SU-DHL-6 (cell line): ENCODE results near the gene RMND5B.
"Not testable (repeated sequence)": the region's sequence is repeated elsewhere in the genome, so short reads cannot be mapped to it uniquely, and the experiment has no call there.

ENCODE experiments used
- H2AFZ ChIP-seq: fragments of 200-600 bp; sonication (generic); 2 replicates; pipeline ENCODE4 v1.6.1; 2014; ENCODE audit warnings: low read depth, mild to moderate bottlenecking, moderate library complexity, mixed read lengths, antibody characterized with exemption, low read length; ENCODE audit not compliant: severe bottlenecking
- H3F3A ChIP-seq: fragments of 200-600 bp; shearing (Covaris generic); 2 replicates; pipeline ENCODE4 v1.6.0; 2016; ENCODE audit warnings: antibody characterized with exemption, mild to moderate bottlenecking; ENCODE audit not compliant: insufficient read depth
- H3K27ac ChIP-seq: fragments of 200-600 bp; sonication (generic); 2 replicates; pipeline ENCODE4 v1.5.1; 2016; ENCODE audit warnings: low read depth, mild to moderate bottlenecking, low read length, moderate library complexity, mixed read lengths
- H3K27me3 ChIP-seq: fragments of 200-600 bp; sonication (generic), shearing (Covaris generic); 2 replicates; pipeline ENCODE4 v1.6.0; 2014; ENCODE audit warnings: mild to moderate bottlenecking, low read length
- H3K36me3 ChIP-seq: fragments of 200-600 bp; sonication (generic); 2 replicates; pipeline ENCODE4 v1.6.1; 2014; ENCODE audit warnings: mild to moderate bottlenecking, low read length, mixed read lengths
- H3K4me2 ChIP-seq: fragments of 300-600, 200-600 bp; shearing (Covaris generic), sonication (generic); 2 replicates; pipeline ENCODE4 v1.6.0; 2014; ENCODE audit warnings: low read length, low read depth, mild to moderate bottlenecking; ENCODE audit not compliant: poor library complexity, severe bottlenecking
- H3K4me3 ChIP-seq: fragments of 200-600 bp; sonication (generic); 2 replicates; pipeline ENCODE4 v1.5.1; 2014; ENCODE audit warnings: antibody characterized with exemption, low read length, mild to moderate bottlenecking, mixed read lengths; ENCODE audit not compliant: insufficient read depth, poor library complexity, severe bottlenecking
- H3K79me2 ChIP-seq: fragments of 200-600 bp; sonication (generic); 2 replicates; pipeline ENCODE4 v1.6.1; 2014; ENCODE audit warnings: mild to moderate bottlenecking, low read length, moderate library complexity; ENCODE audit not compliant: insufficient read depth
- H3K9ac ChIP-seq: fragments of 200-600 bp; sonication (generic); 2 replicates; pipeline ENCODE4 v1.7.0; 2014; ENCODE audit warnings: mild to moderate bottlenecking, low read length
- H3K9me2 ChIP-seq: fragments of 200-600 bp; sonication (generic); replicated peaks from 2 replicates; pipeline ENCODE4 v1.6.1; 2014; ENCODE audit warnings: low read length; ENCODE audit not compliant: insufficient read depth
- H3K9me3 ChIP-seq: fragments of 200-600 bp; sonication (generic); 2 replicates; pipeline ENCODE4 v1.6.1; 2014; ENCODE audit warnings: low read length, mixed read lengths; ENCODE audit not compliant: insufficient read depth
- H4K20me1 ChIP-seq: fragments of 200-600 bp; sonication (generic); 2 replicates; pipeline ENCODE4 v1.6.1; 2014; ENCODE audit warnings: low read depth, mild to moderate bottlenecking, antibody characterized with exemption, low read length, moderate library complexity, mixed read lengths
- CTCF ChIP-seq: fragments of 200-600 bp; sonication (generic); IDR thresholded peaks from one replicate; pipeline ENCODE4 v1.5.1; 2017; ENCODE audit warnings: antibody characterized with exemption, mild to moderate bottlenecking, low read length, moderate library complexity; ENCODE audit not compliant: insufficient read depth, poor library complexity, severe bottlenecking
- EZH2phosphoT487 ChIP-seq: fragments of 200-600 bp; sonication (generic), shearing (Covaris generic); conservative IDR thresholded peaks from 2 replicates; pipeline ENCODE4 v1.6.1; 2018; ENCODE audit warnings: mild to moderate bottlenecking, antibody characterized with exemption, low read length, moderate library complexity, mixed read lengths

RMND5B gene

GRCh38 chr5:178129296-178129695, 1.5 kb upstream of the RMND5B start:
- no peaks in the 10 kb centered on the region for H3K27me3 ChIP-seq
- no peak overlapping the region for H3K4me2 ChIP-seq
- peaks cover 31% of the 10 kb centered on the region for H3K79me2 ChIP-seq
- TF ChIP-seq CTCF = no peak
- TF ChIP-seq EZH2phosphoT487 = no peak
- no peaks in the 10 kb centered on the region for H3K9me3 ChIP-seq
- H4K20me1 ChIP-seq = no peaks in the 10 kb centered on the region
- H3F3A ChIP-seq = peaks cover 16% of the 10 kb centered on the region
- no peak overlapping the region for H3K4me3 ChIP-seq
- H3K27ac ChIP-seq = no peak overlapping the region
- H2AFZ ChIP-seq = no peak overlapping the region
- no peak overlapping the region for H3K9ac ChIP-seq
- no peaks in the 10 kb centered on the region for H3K9me2 ChIP-seq
- no peaks in the 10 kb centered on the region for H3K36me3 ChIP-seq

- H3K36me3 ChIP-seq, H3K9me2 ChIP-seq, H3K27me3 ChIP-seq, H3K9me3 ChIP-seq, H4K20me1 ChIP-seq: not testable (repeated sequence)
- peak overlapping the region; percentile 77 for H3K27ac ChIP-seq
- peak overlapping the region; percentile 93 for H3K4me2 ChIP-seq
- peak overlapping the region; percentile 15 for H2AFZ ChIP-seq
- peak overlapping the region; percentile 97 for H3K9ac ChIP-seq
- H3K4me3 ChIP-seq = peak overlapping the region; percentile 90
- peaks cover 16% of the 10 kb centered on the region for H3F3A ChIP-seq
- H3K79me2 ChIP-seq = peaks cover 40% of the 10 kb centered on the region
Observed at GRCh38 chr5:178130234-178130575, 609 bp upstream of the RMND5B start.

DNA sequence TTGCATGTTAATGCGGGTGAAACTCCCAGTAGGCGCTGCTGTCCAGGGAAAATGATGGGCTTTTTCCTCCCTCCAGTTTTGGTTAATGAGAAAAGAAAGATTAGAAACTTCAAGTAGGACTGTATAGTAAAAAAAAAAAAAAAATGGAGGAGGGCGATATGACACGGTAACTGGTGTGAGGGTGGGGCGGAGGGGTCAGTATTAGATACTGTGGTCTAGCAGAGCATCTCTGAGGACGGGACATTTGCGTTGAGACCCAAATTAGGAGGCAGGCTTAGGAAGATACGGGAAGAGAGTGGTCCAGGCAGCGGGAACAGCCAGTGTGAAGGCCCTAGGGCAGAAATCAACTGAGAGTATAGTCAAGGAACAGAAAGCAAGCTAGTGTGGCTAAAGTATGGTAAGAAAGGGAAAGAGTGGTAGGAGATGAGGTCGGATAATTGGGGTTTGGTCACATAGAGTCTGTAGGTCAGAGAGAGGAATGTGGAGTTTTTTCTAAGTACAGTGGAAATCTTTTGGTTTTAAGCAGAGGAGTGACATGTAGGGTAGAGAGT, 707 bp downstream of the RMND5B start:
- Histone ChIP-seq H3K4me2 (peak overlapping the region; percentile 93), H3K9me3 (no peaks in the 10 kb centered on the region), H3F3A (peaks cover 7% of the 10 kb centered on the region), H2AFZ (peak overlapping the region; percentile 10), H3K9me2 (no peaks in the 10 kb centered on the region), H4K20me1 (no peaks in the 10 kb centered on the region), H3K79me2 (peaks cover 53% of the 10 kb centered on the region), H3K4me3 (peak overlapping the region; percentile 90), H3K9ac (peak overlapping the region; percentile 97), H3K27ac (peak overlapping the region; percentile 77), H3K36me3 (no peaks in the 10 kb centered on the region; the same call in 1 of the 2 replicates), H3K27me3 (no peaks in the 10 kb centered on the region)
- TF ChIP-seq CTCF (no peak), EZH2phosphoT487 (no peak)

DNA sequence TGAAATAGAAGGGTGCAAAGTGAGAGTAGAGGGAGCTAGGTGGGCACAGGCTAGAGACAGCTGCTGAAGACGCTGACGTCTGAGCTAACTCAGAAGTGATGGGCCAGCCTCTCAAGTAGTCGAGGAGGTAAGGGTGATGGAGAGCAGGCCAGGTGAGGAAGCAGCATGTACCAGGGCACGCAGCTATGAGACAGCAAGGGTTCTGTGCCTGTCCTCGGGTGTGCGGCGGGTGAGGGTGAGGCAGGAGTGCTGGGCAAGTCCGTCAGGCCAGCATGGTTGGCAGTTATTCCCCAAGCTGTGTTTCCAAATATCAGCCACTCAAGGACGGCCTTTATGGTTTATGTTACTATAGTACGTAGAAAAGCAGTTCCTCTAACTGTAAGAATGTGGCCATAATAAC, 6.2 kb downstream of the RMND5B start:
- no peak for TF ChIP-seq EZH2phosphoT487
- no peak for TF ChIP-seq CTCF
- Histone ChIP-seq H3K9me3 (no peaks in the 10 kb centered on the region), H3K4me2 (no peak overlapping the region), H4K20me1 (no peaks in the 10 kb centered on the region; the same call in 1 of the 2 replicates), H3K9ac (no peak overlapping the region), H3K27ac (no peak overlapping the region), H3K79me2 (peaks cover 55% of the 10 kb centered on the region), H3K9me2 (no peaks in the 10 kb centered on the region), H2AFZ (no peak overlapping the region), H3K4me3 (no peak overlapping the region), H3F3A (no peaks in the 10 kb centered on the region), H3K36me3 (no peaks in the 10 kb centered on the region; the same call in 1 of the 2 replicates), H3K27me3 (no peaks in the 10 kb centered on the region)
